ENCODE measurements around the gene NALF2. TPM values are rescaled to one million over a fixed set of nuclear protein-coding genes. Genes with fewer than 3 reads are reported as not detected.

NALF2 gene
- total RNA-seq, 4 donors from 2014 or later: 0.28 to 0.40 (median 0.35) TPM; not detected in 1

DNA sequence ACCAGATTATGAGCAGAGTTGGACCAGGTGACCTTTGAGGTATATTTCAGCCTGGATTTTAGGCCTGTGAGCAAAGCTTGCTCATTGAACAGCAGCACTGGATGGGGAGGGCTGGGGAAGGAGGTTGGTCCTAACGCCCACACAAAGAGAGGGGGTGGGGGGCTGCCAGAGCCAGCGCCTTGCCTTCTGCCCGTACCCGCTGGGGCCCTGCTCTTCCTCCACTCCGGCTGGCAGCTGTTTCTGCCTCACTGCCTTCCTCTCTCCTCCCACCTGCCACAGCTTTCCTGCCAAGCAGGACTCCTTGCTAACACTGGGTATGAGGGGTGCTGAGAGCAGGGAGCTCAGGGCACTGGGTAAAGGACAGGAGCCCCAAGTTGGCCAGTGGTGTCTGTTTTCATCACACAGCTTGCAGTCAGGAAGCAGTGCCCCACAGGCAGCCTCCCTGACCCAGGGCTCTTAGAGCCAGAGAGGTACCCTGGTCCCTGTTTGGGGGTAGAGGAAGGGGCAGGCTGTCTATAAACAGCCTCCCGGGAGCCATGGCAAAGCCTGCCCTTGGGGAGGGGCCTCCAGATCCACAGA lies 6.1 kb downstream of the NALF2 start:
- Histone ChIP-seq H3K27me3 (no peaks in the 10 kb centered on the region), H3K36me3 (no peaks in the 10 kb centered on the region)
- TF ChIP-seq POLR2A (IDR thresholded peaks at IDR 0.05): no peak
- TF ChIP-seq, protein P1, sequence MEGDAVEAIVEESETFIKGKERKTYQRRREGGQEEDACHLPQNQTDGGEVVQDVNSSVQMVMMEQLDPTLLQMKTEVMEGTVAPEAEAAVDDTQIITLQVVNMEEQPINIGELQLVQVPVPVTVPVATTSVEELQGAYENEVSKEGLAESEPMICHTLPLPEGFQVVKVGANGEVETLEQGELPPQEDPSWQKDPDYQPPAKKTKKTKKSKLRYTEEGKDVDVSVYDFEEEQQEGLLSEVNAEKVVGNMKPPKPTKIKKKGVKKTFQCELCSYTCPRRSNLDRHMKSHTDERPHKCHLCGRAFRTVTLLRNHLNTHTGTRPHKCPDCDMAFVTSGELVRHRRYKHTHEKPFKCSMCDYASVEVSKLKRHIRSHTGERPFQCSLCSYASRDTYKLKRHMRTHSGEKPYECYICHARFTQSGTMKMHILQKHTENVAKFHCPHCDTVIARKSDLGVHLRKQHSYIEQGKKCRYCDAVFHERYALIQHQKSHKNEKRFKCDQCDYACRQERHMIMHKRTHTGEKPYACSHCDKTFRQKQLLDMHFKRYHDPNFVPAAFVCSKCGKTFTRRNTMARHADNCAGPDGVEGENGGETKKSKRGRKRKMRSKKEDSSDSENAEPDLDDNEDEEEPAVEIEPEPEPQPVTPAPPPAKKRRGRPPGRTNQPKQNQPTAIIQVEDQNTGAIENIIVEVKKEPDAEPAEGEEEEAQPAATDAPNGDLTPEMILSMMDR (IDR thresholded peaks at IDR 0.05): no peak

DNA sequence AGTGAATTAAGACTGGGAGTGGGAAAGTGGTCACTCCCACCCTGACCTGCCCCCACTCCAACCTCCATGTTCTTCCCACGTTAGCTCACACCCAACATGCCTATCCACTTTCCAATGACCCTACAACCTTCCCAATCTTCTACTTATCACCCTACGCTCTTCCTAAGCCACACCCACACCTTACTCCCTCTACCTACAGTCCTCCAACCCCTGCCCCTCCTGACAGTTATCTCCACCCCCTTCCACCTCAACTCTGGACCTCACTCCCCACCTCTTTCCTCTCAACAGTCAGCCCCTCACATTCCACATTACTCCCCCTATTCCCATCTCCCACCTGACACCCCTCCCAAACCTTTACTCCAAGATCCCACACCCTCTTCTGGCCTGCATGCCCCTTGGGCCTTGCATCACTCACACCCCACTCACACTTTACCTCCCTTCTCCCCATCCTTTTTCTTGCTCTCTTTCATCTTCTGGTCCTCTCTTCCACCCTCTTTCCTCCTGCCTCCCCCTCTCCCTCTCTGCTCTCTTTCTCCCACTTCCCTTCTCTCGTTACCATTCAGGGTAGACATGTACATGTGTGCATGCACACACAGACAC lies 6.9 kb downstream of the NALF2 start:
- Histone ChIP-seq H3K4me3 (no peak overlapping the region), H3K27me3 (no peaks in the 10 kb centered on the region), H3K27ac (no peak overlapping the region), H3K9me3 (no peaks in the 10 kb centered on the region), H3K4me1 (no peaks in the 10 kb centered on the region), H3K36me3 (no peaks in the 10 kb centered on the region)
- DNase-seq: no peak
- TF ChIP-seq, protein P1 (IDR thresholded peaks at IDR 0.05): no peak
- no peak for TF ChIP-seq POLR2A (IDR thresholded peaks at IDR 0.05)

More for the DNA sequence above, 6.1 kb downstream of the NALF2 start:
- H3K9me3 ChIP-seq: no peaks in the 10 kb centered on the region
- H3K4me3 ChIP-seq: no peak overlapping the region
- no peak overlapping the region for H3K27ac ChIP-seq
- H3K4me1 ChIP-seq: peaks cover 0 to under 1% (median 0%) of the 10 kb centered on the region in 4 donors
- DNase-seq: no peak

GRCh38 chrX:69522052-69522451 lies 17.9 kb downstream of the NALF2 start:
- Histone ChIP-seq H3K36me3 (no peaks in the 10 kb centered on the region), H3K4me3 (no peak overlapping the region), H3K27me3 (no peaks in the 10 kb centered on the region), H3K4me1 (no peaks in the 10 kb centered on the region), H3K9me3 (no peaks in the 10 kb centered on the region), H3K27ac (no peak overlapping the region)
- no peak for TF ChIP-seq POLR2A (IDR thresholded peaks at IDR 0.05)
- TF ChIP-seq, protein P1 (IDR thresholded peaks at IDR 0.05): no peak
- no peak for DNase-seq

GRCh38 chrX:69523314-69523713 lies 19.2 kb downstream of the NALF2 start:
- Histone ChIP-seq H3K4me1 (no peaks in the 10 kb centered on the region), H3K27me3 (no peaks in the 10 kb centered on the region), H3K27ac (no peak overlapping the region), H3K9me3 (no peaks in the 10 kb centered on the region), H3K36me3 (no peaks in the 10 kb centered on the region), H3K4me3 (no peak overlapping the region)
- DNase-seq: no peak
- TF ChIP-seq POLR2A (IDR thresholded peaks at IDR 0.05): no peak
- TF ChIP-seq, protein P1 (IDR thresholded peaks at IDR 0.05): no peak

GRCh38 chrX:69524781-69525363 lies 20.7 kb downstream of the NALF2 start:
- Histone ChIP-seq H3K4me1 (no peaks in the 10 kb centered on the region), H3K36me3 (no peaks in the 10 kb centered on the region), H3K4me3 (no peak overlapping the region), H3K27ac (no peak overlapping the region), H3K9me3 (no peaks in the 10 kb centered on the region), H3K27me3 (no peaks in the 10 kb centered on the region)
- no peak for DNase-seq
- TF ChIP-seq, protein P1 (IDR thresholded peaks at IDR 0.05): no peak
- no peak for TF ChIP-seq POLR2A (IDR thresholded peaks at IDR 0.05)
